PC-3 (cell line): Measurements from ENCODE around the gene PTAFR. TPM values are rescaled to one million over a fixed set of nuclear protein-coding genes. Genes with fewer than 3 reads are reported as not detected.

Source experiments
- ATAC-seq: fragments of 200-7000 bp; cut with Tn5 transposase; 2 replicates; pipeline ENCODE4 v1.9.1; 2020; ENCODE audit warnings: mild to moderate bottlenecking, moderate library complexity
- BruUV-seq: library from RNA; stranded (reverse); fragments of 400-500 nt; replicated peaks from 2 replicates; lab custom pipeline; 2021; lab: Mats Ljungman, UMichigan
- CTCF ChIA-PET: fragments of 300-600 bp; sonication (Branson Sonifier 250); formaldehyde crosslinking; loops from one replicate; lab custom pipeline; 2022; ENCODE audit warnings: antibody characterized with exemption; lab: Charles Lee
- POLR2A ChIA-PET: fragments of 300-600 bp; sonication (Branson Sonifier 250); formaldehyde crosslinking; loops from one replicate; lab custom pipeline; 2022; ENCODE audit warnings: antibody characterized with exemption; ENCODE audit not compliant: unreplicated experiment; lab: Charles Lee
- DNase-seq: peaks from one replicate; pipeline ENCODE4 v3.0.0-alpha.2; 2015
- H2AFZ ChIP-seq: fragments of 300-600 bp; sonication (generic); 2 replicates; pipeline ENCODE4 v1.6.0; 2016; ENCODE audit warnings: antibody characterized with exemption, low read length
- H3F3A ChIP-seq: fragments of 300-600 bp; sonication (generic); one replicate; pipeline ENCODE4 v1.6.0; 2017; ENCODE audit warnings: antibody characterized with exemption, low read length, control low read depth, mild to moderate bottlenecking; ENCODE audit not compliant: unreplicated experiment
- H3K27ac ChIP-seq: fragments of 300-600 bp; sonication (generic); 2 replicates; pipeline ENCODE4 v1.5.1; 2016; ENCODE audit warnings: mild to moderate bottlenecking, low read length
- H3K27me3 ChIP-seq: fragments of 300-600 bp; sonication (generic); 2 replicates; pipeline ENCODE4 v1.6.1; 2016; ENCODE audit warnings: low read length, mixed read lengths
- H3K36me3 ChIP-seq: fragments of 300-600 bp; sonication (generic); 2 replicates; pipeline ENCODE4 v1.6.1; 2016; ENCODE audit warnings: low read depth, mixed run types, low read length, mixed read lengths
- H3K4me1 ChIP-seq: fragments of 300-600 bp; sonication (generic); 2 replicates; pipeline ENCODE4 v1.5.1; 2016; ENCODE audit warnings: low read length; ENCODE audit not compliant: insufficient read depth
- H3K4me2 ChIP-seq: fragments of 300-600 bp; sonication (generic); 2 replicates; pipeline ENCODE4 v1.6.0; 2016; ENCODE audit warnings: low read length
- H3K4me3 ChIP-seq: fragments of 300-600 bp; sonication (generic); 2 replicates; pipeline ENCODE4 v1.5.1; 2016; ENCODE audit warnings: mild to moderate bottlenecking, low read length, mixed read lengths
- H3K79me2 ChIP-seq: fragments of 300-600 bp; sonication (generic); 2 replicates; pipeline ENCODE4 v1.6.1; 2017; ENCODE audit warnings: low read length, mixed read lengths
- H3K9ac ChIP-seq: fragments of 300-600 bp; sonication (generic); 2 replicates; pipeline ENCODE4 v1.6.0; 2016; ENCODE audit warnings: mild to moderate bottlenecking, low read length
- H3K9me2 ChIP-seq: fragments of 300-600 bp; sonication (generic); replicated peaks from 2 replicates; pipeline ENCODE4 v1.6.1; 2016; ENCODE audit warnings: mixed run types, low read length, mixed read lengths
- H3K9me3 ChIP-seq: fragments of 300-600 bp; sonication (generic); 2 replicates; pipeline ENCODE4 v1.6.1; 2016; ENCODE audit warnings: low read length, mixed read lengths
- H4K20me1 ChIP-seq: fragments of 300-600 bp; sonication (generic); 2 replicates; pipeline ENCODE4 v1.6.1; 2016; ENCODE audit warnings: low read length, mixed read lengths
- CTCF ChIP-seq: fragments of 300-600 bp; sonication (generic); conservative IDR thresholded peaks from 2 replicates; pipeline ENCODE4 v1.5.1; 2017; ENCODE audit warnings: antibody characterized with exemption, low read depth, mild to moderate bottlenecking, low read length
- EZH2 ChIP-seq: fragments of 300-600 bp; sonication (generic); IDR thresholded peaks from one replicate; pipeline ENCODE4 v1.6.1; 2017; ENCODE audit warnings: antibody characterized with exemption, mild to moderate bottlenecking, low read length; ENCODE audit not compliant: unreplicated experiment
- EZH2phosphoT487 ChIP-seq: fragments of 300-600 bp; sonication (generic); IDR thresholded peaks from 2 replicates; pipeline ENCODE4 v1.6.1; 2018; ENCODE audit warnings: mild to moderate bottlenecking, antibody characterized with exemption, low read length, borderline replicate concordance
- intact Hi-C: fragments of 100-400 bp; cut with micrococcal nuclease; formaldehyde crosslinking; loops from 2 replicates; pipeline ENCODE4 v1.9.0; 2023
- total RNA-seq: library from RNA; depleted of rRNA; stranded (reverse); fragments of >200 nt; gene quantifications from 2 replicates; pipeline ENCODE4 v1.2.3, GENCODE V29; 2014

PTAFR gene
- total RNA-seq, 1 experiment from 2014 or later, result 3.9 TPM

- Histone ChIP-seq H3K36me3 (no peaks in the 10 kb centered on the region), H3K27me3 (no peaks in the 10 kb centered on the region), H2AFZ (no peak overlapping the region), H3K79me2 (no peaks in the 10 kb centered on the region), H3K4me3 (no peak overlapping the region), H3F3A (no peaks in the 10 kb centered on the region), H4K20me1 (no peaks in the 10 kb centered on the region), H3K9ac (no peak overlapping the region), H3K27ac (no peak overlapping the region; the same call in 1 of the 2 replicates), H3K9me3 (no peaks in the 10 kb centered on the region), H3K4me2 (no peak overlapping the region), H3K9me2 (no peaks in the 10 kb centered on the region), H3K4me1 (peaks cover 38% of the 10 kb centered on the region)
- CTCF ChIA-PET, result no interaction called here
- no peak for ATAC-seq
- BruUV-seq, result no TSS peak
- intact Hi-C loops, result no loop called here
- DNase-seq, result peak; percentile 74
- TF ChIP-seq CTCF (no peak), EZH2 (no peak), EZH2phosphoT487 (no peak)
- POLR2A ChIA-PET, result no interaction called here
These were observed 37.3 kb downstream of the PTAFR start for GRCh38 chr1:28139025-28139712.

- peaks cover 37% of the 10 kb centered on the region for H3K4me1 ChIP-seq
- ChIA-PET CTCF (interaction anchor here (0.7 kb wide), 1 partner anchor 49 kb away, joined by 3 read pairs; the partner anchor contains the start of gene EYA3), POLR2A (interaction anchor here (0.7 kb wide), 1 partner anchor 411 kb away, joined by 4 read pairs; no protein-coding TSS in a partner anchor)
- no peaks in the 10 kb centered on the region for H3K9me3 ChIP-seq
- BruUV-seq, result no TSS peak
- H4K20me1 ChIP-seq, result no peaks in the 10 kb centered on the region
- H3K27ac ChIP-seq, result peak overlapping the region; percentile 60
- intact Hi-C loops, result no loop called here
- TF ChIP-seq CTCF, result no peak
- TF ChIP-seq EZH2phosphoT487, result no peak
- no peak for TF ChIP-seq EZH2
- ATAC-seq (peak; percentile 52), DNase-seq (peak; percentile 60)
- H3K79me2 ChIP-seq, result no peaks in the 10 kb centered on the region
- H3K27me3 ChIP-seq, result no peaks in the 10 kb centered on the region
- H3F3A ChIP-seq, result no peaks in the 10 kb centered on the region
- H3K4me3 ChIP-seq, result no peak overlapping the region
- no peaks in the 10 kb centered on the region for H3K9me2 ChIP-seq
- H3K36me3 ChIP-seq, result no peaks in the 10 kb centered on the region
- H2AFZ ChIP-seq, result no peak overlapping the region
- H3K4me2 ChIP-seq, result 0 out of 2 replicates have a peak overlapping the region, but pooled peaks have one; percentile 0
- no peak overlapping the region for H3K9ac ChIP-seq
These were observed 39.4 kb downstream of the PTAFR start for GRCh38 chr1:28136922-28137613.
